Measurements from ENCODE around the gene UBE3B. TPM values are rescaled to one million over a fixed set of nuclear protein-coding genes. Genes with fewer than 3 reads are reported as not detected.

UBE3B gene
- total RNA-seq, 4 donors from 2014 or later, result 45.2 to 63.6 (median 62.8) TPM

DNA sequence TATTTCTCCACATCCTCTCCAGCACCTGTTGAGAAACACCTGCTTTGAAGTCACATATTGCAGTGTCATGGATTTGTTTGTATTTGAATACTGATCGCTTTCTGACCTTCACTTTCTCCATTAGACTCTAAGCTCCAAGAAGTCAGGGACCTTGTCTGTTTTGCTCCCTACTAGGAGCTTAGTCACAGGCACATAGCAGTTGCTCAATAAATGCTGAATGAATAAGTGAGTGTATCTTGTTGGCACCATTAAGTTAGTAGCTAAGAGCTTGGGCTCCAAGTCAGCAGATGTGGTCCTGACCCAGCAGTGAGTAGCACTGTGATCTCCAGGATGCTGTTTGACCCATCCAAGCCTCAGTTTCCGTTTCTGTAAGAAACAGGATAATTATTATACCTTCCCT is 106.3 kb downstream of the UBE3B start:
- Histone ChIP-seq H3K27me3 (no peaks in the 10 kb centered on the region), H3K4me3 (no peak overlapping the region), H3K27ac (no peak overlapping the region), H3K9me3 (no peaks in the 10 kb centered on the region), H3K36me3 (peaks cover 0 to 95% of the 10 kb centered on the region in 2 donors), H3K4me1 (no peaks in the 10 kb centered on the region)
- TF ChIP-seq POLR2AphosphoS5 (IDR thresholded peaks at IDR 0.05), result no peak
- no peak for TF ChIP-seq POLR2A (IDR thresholded peaks at IDR 0.05)
- ATAC-seq, result no peak
- 90 to 100% methylated on average over 2 of the region's 2 CpGs for WGBS, 2 donors (ENCODE audit: low coverage in 1 of 2)

Other genes starting within 250 kb of the UBE3B start
- not detected for gene FOXN4, start 168.3 kb upstream of the UBE3B start, total RNA-seq
- gene MYO1H, start 129.7 kb upstream of the UBE3B start, total RNA-seq, result not detected
- gene KCTD10, start 334 bp upstream of the UBE3B start, total RNA-seq, result 100 to 1,000 TPM in 1 of 4 donors, 10 to 100 TPM in 3; 76.8 to 104 (median 94.5) TPM
- 10 to 100 TPM; 22.3 to 39.6 (median 31.1) TPM for gene MMAB, start 95.9 kb downstream of the UBE3B start, total RNA-seq
- 10 to 100 TPM in 2 of 4 donors, 1 to 10 TPM in 2; 6.2 to 18.2 (median 10.4) TPM for gene MVK, start 96.2 kb downstream of the UBE3B start, total RNA-seq
- gene FAM222A, start 236.2 kb downstream of the UBE3B start, total RNA-seq, result 1 to 10 TPM in 2 of 4 donors, under 1 TPM in 2; 0.54 to 3.7 (median 0.92) TPM